ENCODE measurements around the gene ENKUR.

The ENKUR gene

GRCh38 chr10:24951201-24952142 is 64.5 kb downstream of the ENKUR start:
- no peak for DNase-seq (ENCODE audit: insufficient read length, low spot score)
- no peak for FAIRE-seq

DNA sequence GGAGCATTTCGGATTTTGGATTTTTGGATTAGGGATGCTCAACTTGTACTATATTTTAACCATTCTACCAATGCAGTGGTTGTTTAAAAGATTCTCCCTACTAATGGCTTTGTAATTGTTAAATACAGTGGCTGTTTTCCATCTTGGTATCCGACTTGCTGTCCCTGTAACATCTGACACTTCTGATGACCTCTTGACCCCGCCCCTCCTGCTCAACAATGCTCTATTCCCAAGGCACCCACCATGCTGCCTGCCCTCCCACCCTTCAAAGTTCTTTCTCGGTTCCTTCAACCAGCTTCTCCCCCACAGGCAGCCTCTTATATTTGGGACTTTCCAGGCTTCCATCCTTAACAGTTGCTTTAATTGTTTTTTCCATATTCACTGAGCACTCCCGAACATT is 65.5 kb downstream of the ENKUR start:
- FAIRE-seq (no peak), DNase-seq (ENCODE audit: insufficient read length, low spot score) (no peak)

- FAIRE-seq: no peak
- DNase-seq (ENCODE audit: insufficient read length, low spot score): no peak
Observed at GRCh38 chr10:24949616-24950015, 66.3 kb downstream of the ENKUR start.

GRCh38 chr10:24947304-24948097 is 68.5 kb downstream of the ENKUR start:
- DNase-seq (ENCODE audit: insufficient read length, low spot score) (no peak), FAIRE-seq (no peak)

DNA sequence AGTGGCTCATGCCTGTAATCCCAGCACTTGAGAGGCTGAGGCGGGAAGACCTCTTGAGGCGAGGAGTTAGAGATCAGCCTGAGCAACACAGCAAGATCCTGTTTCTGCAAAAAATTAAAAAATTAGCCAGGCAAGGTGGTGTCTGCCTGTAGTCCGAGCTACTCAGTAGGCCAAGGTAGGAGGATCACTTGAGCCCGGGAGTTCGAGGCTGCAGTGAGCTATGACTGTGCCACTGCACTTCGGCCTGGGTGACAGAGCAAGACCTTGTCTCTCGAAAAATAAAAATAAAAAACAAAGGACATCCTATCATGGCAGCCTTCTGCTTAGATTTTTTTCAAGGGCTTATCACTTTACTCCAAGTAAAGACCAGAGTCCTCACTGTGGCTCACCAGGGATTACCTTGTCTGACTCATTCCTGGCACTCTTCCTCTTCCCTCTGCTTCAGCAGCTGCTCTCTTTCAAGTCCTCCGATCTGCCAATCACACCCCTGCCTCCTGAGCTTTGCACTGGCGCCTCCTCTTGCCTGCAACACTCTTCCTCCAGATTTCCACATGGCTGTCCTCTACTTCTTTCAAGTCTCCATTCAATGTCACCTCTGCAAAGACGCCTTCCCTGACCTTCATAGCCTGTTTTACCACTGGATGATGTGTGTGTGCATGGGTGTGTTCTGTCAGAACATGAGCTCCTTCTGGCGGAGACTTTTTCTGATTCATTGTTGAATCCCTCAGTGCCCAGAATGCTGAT is 71.3 kb downstream of the ENKUR start:
- no peak for DNase-seq (ENCODE audit: insufficient read length, low spot score)

DNA sequence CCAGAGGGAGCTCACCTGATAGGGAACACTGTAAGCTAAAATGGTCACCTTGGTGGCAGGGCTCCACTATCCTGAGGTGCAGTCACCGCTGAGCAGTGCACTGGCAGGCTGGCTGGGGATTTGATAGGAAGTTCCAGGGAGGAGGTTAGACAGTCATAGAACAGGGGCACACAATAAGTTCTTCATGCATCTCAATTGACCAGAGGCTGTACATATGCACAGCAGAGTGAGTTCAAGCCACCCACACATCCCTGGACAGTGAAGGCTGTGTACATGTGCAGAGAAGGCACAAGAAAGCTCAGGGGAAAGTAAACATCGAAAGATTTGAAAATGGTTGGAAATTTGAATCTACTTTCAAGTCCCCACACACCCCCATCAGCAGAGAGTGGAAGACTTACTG is 77.4 kb downstream of the ENKUR start:
- FAIRE-seq: no peak
- DNase-seq (ENCODE audit: insufficient read length, low spot score): no peak

More for the DNA sequence above, 71.3 kb downstream of the ENKUR start:
- FAIRE-seq: no peak

- FAIRE-seq (no peak), DNase-seq (ENCODE audit: insufficient read length, low spot score) (no peak)
Observed at GRCh38 chr10:24938076-24938475, 77.9 kb downstream of the ENKUR start.

GRCh38 chr10:24935504-24936292 is 80.3 kb downstream of the ENKUR start:
- DNase-seq (ENCODE audit: insufficient read length, low spot score) (no peak), FAIRE-seq (no peak)
